DOHH2 (cell line): Measurements from ENCODE around the gene TNFAIP1.

Experiments used
- H3F3A ChIP-seq: fragments of 200-600 bp; sonication (generic), shearing (Covaris generic); 2 replicates; pipeline ENCODE4 v1.6.0; 2016; ENCODE audit warnings: antibody characterized with exemption, mild to moderate bottlenecking; ENCODE audit not compliant: control insufficient read depth, insufficient read depth
- H3K27ac ChIP-seq: fragments of 200-600 bp; sonication (generic); 2 replicates; pipeline ENCODE4 v1.5.1; 2014; ENCODE audit warnings: low read depth, mild to moderate bottlenecking, low read length, moderate library complexity
- H3K27me3 ChIP-seq: fragments of 200-600 bp; sonication (generic); 2 replicates; pipeline ENCODE4 v1.6.1; 2014; ENCODE audit warnings: mild to moderate bottlenecking, low read length, mixed read lengths; ENCODE audit not compliant: control insufficient read depth
- H3K36me3 ChIP-seq: fragments of 200-600 bp; sonication (generic); 2 replicates; pipeline ENCODE4 v1.6.1; 2014; ENCODE audit warnings: mild to moderate bottlenecking, low read length, moderate library complexity, mixed read lengths; ENCODE audit not compliant: control insufficient read depth
- H3K4me1 ChIP-seq: fragments of 200-600 bp; sonication (generic); 2 replicates; pipeline ENCODE4 v1.6.1; 2014; ENCODE audit warnings: mild to moderate bottlenecking, low read length, mixed read lengths; ENCODE audit not compliant: control insufficient read depth
- H3K4me2 ChIP-seq: fragments of 200-600 bp; sonication (generic); 2 replicates; pipeline ENCODE4 v1.6.0; 2014; ENCODE audit warnings: mild to moderate bottlenecking, low read length, moderate library complexity
- H3K4me3 ChIP-seq: fragments of 200-600 bp; sonication (generic); 2 replicates; pipeline ENCODE4 v1.5.1; 2014; ENCODE audit warnings: mild to moderate bottlenecking, low read length, mixed read lengths
- H3K79me2 ChIP-seq: fragments of 200-600 bp; sonication (generic); 2 replicates; pipeline ENCODE4 v1.6.1; 2014; ENCODE audit warnings: mild to moderate bottlenecking, low read length, mixed read lengths; ENCODE audit not compliant: control insufficient read depth
- H3K9me2 ChIP-seq: fragments of 200-600 bp; sonication (generic); replicated peaks from 2 replicates; pipeline ENCODE4 v1.6.1; 2014; ENCODE audit warnings: mild to moderate bottlenecking, low read length, mixed read lengths; ENCODE audit not compliant: control insufficient read depth
- H3K9me3 ChIP-seq: fragments of 200-600 bp; sonication (generic); 2 replicates; pipeline ENCODE4 v1.6.1; 2014; ENCODE audit warnings: antibody characterized with exemption, low read length, mixed read lengths; ENCODE audit not compliant: control insufficient read depth, insufficient read depth
- H4K20me1 ChIP-seq: fragments of 200-600 bp; sonication (generic); 2 replicates; pipeline ENCODE4 v1.6.0; 2014; ENCODE audit warnings: low read depth, mild to moderate bottlenecking, antibody characterized with exemption, low read length, moderate library complexity; ENCODE audit not compliant: control insufficient read depth, insufficient read depth
- EZH2phosphoT487 ChIP-seq: fragments of 200-600 bp; sonication (generic); IDR thresholded peaks from 2 replicates; pipeline ENCODE4 v1.6.1; 2017; ENCODE audit warnings: borderline replicate concordance, mild to moderate bottlenecking, antibody characterized with exemption, low read length, moderate library complexity, mixed read lengths
- TF ChIP-seq, protein P1 (sequence below): fragments of 200-600 bp; sonication (generic); IDR thresholded peaks from one replicate; pipeline ENCODE4 v1.5.1; 2014; ENCODE audit warnings: antibody characterized with exemption, mild to moderate bottlenecking, low read depth, low read length; ENCODE audit not compliant: poor library complexity, severe bottlenecking

Gene TNFAIP1

GRCh38 chr17:28392491-28392890 is 56.9 kb downstream of the TNFAIP1 start:
- Histone ChIP-seq H3K4me1 (no peaks in the 10 kb centered on the region), H3K9me3 (no peaks in the 10 kb centered on the region), H3F3A (no peaks in the 10 kb centered on the region), H3K4me3 (no peak overlapping the region), H3K36me3 (peaks cover 9% of the 10 kb centered on the region; the same call in 1 of the 2 replicates), H3K9me2 (no peaks in the 10 kb centered on the region), H3K4me2 (no peak overlapping the region), H3K27ac (no peak overlapping the region), H4K20me1 (no peaks in the 10 kb centered on the region), H3K27me3 (no peaks in the 10 kb centered on the region), H3K79me2 (no peaks in the 10 kb centered on the region)
- TF ChIP-seq, protein P1, sequence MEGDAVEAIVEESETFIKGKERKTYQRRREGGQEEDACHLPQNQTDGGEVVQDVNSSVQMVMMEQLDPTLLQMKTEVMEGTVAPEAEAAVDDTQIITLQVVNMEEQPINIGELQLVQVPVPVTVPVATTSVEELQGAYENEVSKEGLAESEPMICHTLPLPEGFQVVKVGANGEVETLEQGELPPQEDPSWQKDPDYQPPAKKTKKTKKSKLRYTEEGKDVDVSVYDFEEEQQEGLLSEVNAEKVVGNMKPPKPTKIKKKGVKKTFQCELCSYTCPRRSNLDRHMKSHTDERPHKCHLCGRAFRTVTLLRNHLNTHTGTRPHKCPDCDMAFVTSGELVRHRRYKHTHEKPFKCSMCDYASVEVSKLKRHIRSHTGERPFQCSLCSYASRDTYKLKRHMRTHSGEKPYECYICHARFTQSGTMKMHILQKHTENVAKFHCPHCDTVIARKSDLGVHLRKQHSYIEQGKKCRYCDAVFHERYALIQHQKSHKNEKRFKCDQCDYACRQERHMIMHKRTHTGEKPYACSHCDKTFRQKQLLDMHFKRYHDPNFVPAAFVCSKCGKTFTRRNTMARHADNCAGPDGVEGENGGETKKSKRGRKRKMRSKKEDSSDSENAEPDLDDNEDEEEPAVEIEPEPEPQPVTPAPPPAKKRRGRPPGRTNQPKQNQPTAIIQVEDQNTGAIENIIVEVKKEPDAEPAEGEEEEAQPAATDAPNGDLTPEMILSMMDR, result no peak
- no peak for TF ChIP-seq EZH2phosphoT487

DNA sequence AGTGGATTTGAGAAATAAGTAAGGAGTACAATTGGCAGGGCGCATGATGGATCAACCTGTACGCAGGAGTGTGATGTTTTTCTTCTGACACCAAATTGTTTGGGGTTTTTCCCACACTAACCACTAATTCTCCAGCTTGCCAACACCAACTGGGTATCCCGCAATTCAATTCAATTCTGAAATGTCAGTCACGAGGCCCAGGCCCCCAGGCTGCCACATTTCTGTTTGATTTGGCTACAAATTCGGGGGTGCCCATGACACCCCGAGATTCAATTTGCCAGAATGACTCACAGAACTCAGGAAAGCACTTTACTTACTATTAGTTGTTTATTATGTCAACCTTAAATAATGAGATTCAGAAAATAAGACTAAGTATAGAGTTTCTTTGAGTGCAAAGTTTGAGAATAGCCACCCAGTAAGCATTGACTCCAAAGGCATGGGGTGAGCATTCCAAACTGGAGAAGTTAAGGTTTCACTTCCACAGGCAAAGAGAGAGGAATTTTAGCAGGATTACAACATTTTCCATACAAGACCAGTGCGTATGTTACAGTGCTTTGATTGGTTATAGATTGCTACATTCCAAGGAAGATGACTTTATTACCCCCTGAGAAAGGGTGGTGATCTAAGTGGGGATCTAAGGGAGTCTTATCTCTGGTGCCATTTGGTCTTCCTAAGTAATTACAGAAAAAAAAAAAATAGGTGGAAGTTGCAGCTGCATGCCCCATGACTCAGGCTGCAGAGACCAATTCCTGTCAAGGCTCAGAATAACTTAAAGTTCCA is 59.0 kb downstream of the TNFAIP1 start:
- Histone ChIP-seq H3K9me3 (no peaks in the 10 kb centered on the region), H4K20me1 (no peaks in the 10 kb centered on the region), H3K4me1 (no peaks in the 10 kb centered on the region), H3K27me3 (no peaks in the 10 kb centered on the region), H3K4me3 (no peak overlapping the region), H3K79me2 (no peaks in the 10 kb centered on the region), H3F3A (no peaks in the 10 kb centered on the region), H3K9me2 (no peaks in the 10 kb centered on the region), H3K36me3 (peaks cover 6% of the 10 kb centered on the region; the same call in 1 of the 2 replicates), H3K27ac (no peak overlapping the region), H3K4me2 (no peak overlapping the region)
- TF ChIP-seq EZH2phosphoT487, result no peak
- TF ChIP-seq, protein P1, result no peak

DNA sequence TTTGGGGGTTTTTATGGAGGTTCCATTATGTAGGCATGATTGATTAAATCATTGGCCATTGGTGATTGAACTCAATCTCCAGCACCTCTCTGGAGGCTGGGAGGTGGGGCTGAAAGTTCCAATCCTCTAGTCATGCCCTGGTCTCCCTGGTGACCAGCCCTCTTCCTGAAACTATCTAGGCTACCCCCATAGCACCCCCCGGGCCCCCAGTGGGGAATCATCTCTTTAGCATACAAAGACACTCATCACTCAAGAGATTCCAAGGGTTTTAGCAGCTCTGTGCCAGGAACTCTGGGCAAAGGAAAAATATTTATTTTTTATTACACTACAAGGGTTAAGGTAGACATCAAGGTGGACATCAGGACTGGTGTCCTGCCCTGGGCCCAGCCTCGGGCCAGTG is 59.9 kb downstream of the TNFAIP1 start:
- Histone ChIP-seq H3K36me3 (peaks cover 5% of the 10 kb centered on the region; the same call in 1 of the 2 replicates), H4K20me1 (no peaks in the 10 kb centered on the region), H3K4me3 (no peak overlapping the region), H3K27me3 (no peaks in the 10 kb centered on the region), H3F3A (no peaks in the 10 kb centered on the region), H3K9me3 (no peaks in the 10 kb centered on the region), H3K27ac (no peak overlapping the region), H3K79me2 (no peaks in the 10 kb centered on the region), H3K4me2 (no peak overlapping the region), H3K4me1 (no peaks in the 10 kb centered on the region), H3K9me2 (no peaks in the 10 kb centered on the region)
- TF ChIP-seq EZH2phosphoT487, result no peak
- TF ChIP-seq, protein P1, result no peak
